H1 (cell line): ENCODE data around the gene ATP5ME. TPM values are rescaled to one million over a fixed set of nuclear protein-coding genes. Genes with fewer than 3 reads are reported as not detected.
A peak's percentile ranks its signal among the peaks of the same experiment; 100 is the strongest.

ENCODE experiments used
- CTCF ChIA-PET: fragments of 300-600 bp; sonication (Branson Sonifier 250); formaldehyde crosslinking; loops from one replicate; lab custom pipeline; 2021; ENCODE audit not compliant: partially characterized antibody; lab: Charles Lee
- POLR2A ChIA-PET: fragments of 300-600 bp; sonication (Branson Sonifier 250); formaldehyde crosslinking; loops from one replicate; lab custom pipeline; 2021; ENCODE audit warnings: inconsistent platforms; ENCODE audit not compliant: partially characterized antibody; lab: Charles Lee
- DNase-seq, 2 experiments: peaks; one replicate each; pipeline versions ENCODE4 v3.0.0 to v3.0.0-alpha.2; 2010 to 2022; ENCODE audit warnings: low spot score in 2 of 2, low read depth in 1 of 2, mixed read lengths in 1 of 2
- FAIRE-seq: peaks from 2 replicates; lab custom pipeline; 2011; peaks lifted over from hg19 to GRCh38; lab: Jason Lieb, UNC
- H2AFZ ChIP-seq: 2 replicates; pipeline ENCODE4 v1.8.1; 2012; ENCODE audit warnings: low read length, inconsistent platforms
- H2AK5ac ChIP-seq: 2 replicates; pipeline ENCODE4 v1.6.1; 2013; ENCODE audit warnings: low read depth, low read length
- H2BK120ac ChIP-seq: replicated peaks from 2 replicates; pipeline ENCODE3; 2013; ENCODE audit warnings: low read depth, low read length, inconsistent platforms
- H2BK12ac ChIP-seq: 2 replicates; pipeline ENCODE4 v1.6.1; 2013; ENCODE audit warnings: low read depth, low read length
- H2BK15ac ChIP-seq: 2 replicates; pipeline ENCODE4 v1.6.1; 2013; ENCODE audit warnings: low read length
- H2BK20ac ChIP-seq: 2 replicates; pipeline ENCODE4 v1.6.1; 2013; ENCODE audit warnings: low read length
- H2BK5ac ChIP-seq: 2 replicates; pipeline ENCODE4 v1.6.1; 2013; ENCODE audit warnings: low read depth, low read length
- H3K14ac ChIP-seq: 2 replicates; pipeline ENCODE4 v1.6.1; 2013; ENCODE audit warnings: inconsistent platforms; ENCODE audit not compliant: insufficient read length
- H3K18ac ChIP-seq: 2 replicates; pipeline ENCODE4 v1.6.1; 2013; ENCODE audit warnings: low read length; ENCODE audit errors: extremely low read depth
- H3K23ac ChIP-seq: 2 replicates; pipeline ENCODE4 v1.6.1; 2013; ENCODE audit warnings: inconsistent platforms; ENCODE audit not compliant: insufficient read length
- H3K23me2 ChIP-seq: 2 replicates; pipeline ENCODE4 v1.6.1; 2013; ENCODE audit warnings: low read depth, low read length
- H3K27ac ChIP-seq: 2 replicates; pipeline ENCODE4 v1.6.1; 2011; ENCODE audit warnings: low read depth, low read length, inconsistent platforms
- H3K27me3 ChIP-seq, 4 experiments: replicated peaks in 1 of 4; 1 replicate in 1 of 4; 2 replicates in 3 of 4; pipeline versions ENCODE4 v1.6.1 to v1.8.1; 2011 to 2013; ENCODE audit warnings: low read length in 3 of 4, mild to moderate bottlenecking in 3 of 4, inconsistent platforms in 2 of 4, mixed read lengths in 2 of 4, moderate library complexity in 1 of 4; ENCODE audit not compliant: control insufficient read depth in 3 of 4, insufficient read depth in 3 of 4; ENCODE audit errors: extremely low read depth in 1 of 4
- H3K36me3 ChIP-seq, 4 experiments: 2 replicates each; pipeline versions ENCODE4 v1.6.1 to v1.8.1; 2011 to 2013; ENCODE audit warnings: mild to moderate bottlenecking in 4 of 4, low read length in 3 of 4, moderate library complexity in 2 of 4, control low read depth in 1 of 4, inconsistent platforms in 1 of 4; ENCODE audit not compliant: insufficient read depth in 4 of 4, control insufficient read depth in 2 of 4
- H3K4ac ChIP-seq: replicated peaks from 2 replicates; pipeline ENCODE3; 2013; ENCODE audit warnings: low read length, low read depth, mixed read lengths, inconsistent platforms; ENCODE audit not compliant: insufficient read length
- H3K4me1 ChIP-seq, 4 experiments: replicated peaks in 1 of 4; 1 replicate in 1 of 4; 2 replicates in 3 of 4; pipeline versions ENCODE4 v1.6.1 to v1.8.1; 2011 to 2013; ENCODE audit warnings: low read length in 3 of 4, inconsistent platforms in 2 of 4, mixed read lengths in 1 of 4; ENCODE audit not compliant: insufficient read depth in 4 of 4, control insufficient read depth in 3 of 4
- H3K4me2 ChIP-seq, 2 experiments: 2 replicates each; pipeline versions ENCODE4 v1.6.1 to v1.8.1; 2011 to 2013; ENCODE audit warnings: low read depth in 2 of 2, low read length in 2 of 2, control low read depth in 1 of 2, inconsistent platforms in 1 of 2, mild to moderate bottlenecking in 1 of 2; ENCODE audit not compliant: insufficient read depth in 1 of 2
- H3K4me3 ChIP-seq, 4 experiments: fragments of 200-600, 300-600 bp in 1 of 4; sonication (generic), shearing (Covaris generic), sonication (Bioruptor Twin) in 1 of 4; 2 replicates each; pipeline versions ENCODE4 v1.5.1 to v1.8.1; 2011 to 2016; ENCODE audit warnings: low read length in 4 of 4, low read depth in 3 of 4, control low read depth in 2 of 4, inconsistent platforms in 2 of 4, mild to moderate bottlenecking in 2 of 4, mixed read lengths in 1 of 4, moderate library complexity in 1 of 4; ENCODE audit not compliant: insufficient read depth in 2 of 4; ENCODE audit errors: extremely low read depth in 1 of 4
- H3K56ac ChIP-seq: replicated peaks from 2 replicates; pipeline ENCODE3; 2013; ENCODE audit warnings: low read depth, mild to moderate bottlenecking, mixed read lengths, low read length, inconsistent platforms; ENCODE audit not compliant: insufficient read length
- H3K79me1 ChIP-seq: 2 replicates; pipeline ENCODE4 v1.6.1; 2013; ENCODE audit warnings: low read depth, low read length, control low read depth
- H3K79me2 ChIP-seq, 2 experiments: 2 replicates each; pipeline versions ENCODE4 v1.6.1 to v1.8.1; 2012 to 2013; ENCODE audit warnings: low read length in 2 of 2, mild to moderate bottlenecking in 2 of 2, inconsistent platforms in 1 of 2; ENCODE audit not compliant: insufficient read depth in 2 of 2, control insufficient read depth in 1 of 2
- H3K9ac ChIP-seq, 4 experiments: replicated peaks in 1 of 4; 1 replicate in 1 of 4; 2 replicates in 3 of 4; pipeline versions ENCODE4 v1.6.1 to v1.8.1; 2011 to 2013; ENCODE audit warnings: low read depth in 3 of 4, low read length in 3 of 4, control low read depth in 2 of 4, mild to moderate bottlenecking in 2 of 4, moderate library complexity in 2 of 4, inconsistent platforms in 1 of 4; ENCODE audit errors: extremely low read depth in 1 of 4
- H3K9me3 ChIP-seq, 2 experiments: 2 replicates each; pipeline versions ENCODE4 v1.6.1 to v1.8.1; 2012 to 2013; ENCODE audit warnings: mild to moderate bottlenecking in 2 of 2, moderate library complexity in 2 of 2, control low read depth in 1 of 2, inconsistent platforms in 1 of 2, low read depth in 1 of 2, low read length in 1 of 2, mixed read lengths in 1 of 2; ENCODE audit not compliant: insufficient read depth in 2 of 2
- H4K20me1 ChIP-seq, 2 experiments: replicated peaks in 1 of 2; 2 replicates each; pipeline versions ENCODE3 to v1.8.1; 2011 to 2013; ENCODE audit warnings: inconsistent platforms in 2 of 2, low read length in 2 of 2, mild to moderate bottlenecking in 1 of 2; ENCODE audit not compliant: insufficient read depth in 2 of 2, control insufficient read depth in 1 of 2
- H4K5ac ChIP-seq: 2 replicates; pipeline ENCODE4 v1.6.1; 2013; ENCODE audit warnings: low read length, low read depth, mixed read lengths, inconsistent platforms; ENCODE audit not compliant: insufficient read length
- H4K8ac ChIP-seq: 2 replicates; pipeline ENCODE4 v1.8.0; 2013; ENCODE audit warnings: mild to moderate bottlenecking, moderate library complexity, low read length, inconsistent platforms; ENCODE audit not compliant: insufficient read depth; ENCODE audit errors: extremely low read depth
- H4K91ac ChIP-seq: replicated peaks from 2 replicates; pipeline ENCODE3; 2013; ENCODE audit warnings: low read length, mixed read lengths, inconsistent platforms; ENCODE audit not compliant: insufficient read length
- ASH2L ChIP-seq: fragments of 200-600, 300-600 bp; sonication (generic); IDR thresholded peaks from one replicate; pipeline ENCODE4 v1.7.1; 2017; ENCODE audit warnings: low read length
- BACH1 ChIP-seq: IDR thresholded peaks from 2 replicates; pipeline ENCODE4 v1.6.1; 2012; ENCODE audit warnings: low read length, improper control_type of control experiment
- GABPA ChIP-seq: IDR thresholded peaks from 2 replicates; pipeline ENCODE4 v1.6.1; 2011; ENCODE audit warnings: mild to moderate bottlenecking, low read length, moderate library complexity, borderline replicate concordance; ENCODE audit not compliant: insufficient read depth
- MAFK ChIP-seq: IDR thresholded peaks from 2 replicates; pipeline ENCODE4 v1.6.1; 2012; ENCODE audit warnings: low read depth, mild to moderate bottlenecking, improper control_type of control experiment, low read length
- SAP30 ChIP-seq: fragments of 300-600 bp; sonication (generic); IDR thresholded peaks from 2 replicates; pipeline ENCODE4 v1.7.1; 2012; ENCODE audit warnings: low read length, moderate library complexity, mild to moderate bottlenecking, inconsistent platforms; ENCODE audit not compliant: insufficient read depth, insufficient replicate concordance
- WGBS, 2 experiments: shearing (Covaris generic) in 1 of 2; methylation state at CpG; one replicate each; pipeline versions ENCODE4 v1.1.6 to v1.1.7; 2013 to 2015; ENCODE audit warnings: low lambda C conversion rate in 2 of 2, mixed read lengths in 2 of 2, inconsistent platforms in 1 of 2, low coverage in 1 of 2, missing lambda C conversion rate in 1 of 2; ENCODE audit not compliant: insufficient replicate concordance in 2 of 2, insufficient coverage in 1 of 2, insufficient read length in 1 of 2; ENCODE audit errors: extremely low coverage in 1 of 2, missing lambda C conversion rate in 1 of 2; 5-methylcytosine and 5-hydroxymethylcytosine counted together
- polyA plus RNA-seq, 7 experiments: library from polyadenylated mRNA; depleted of rRNA in 3 of 7; stranded (reverse) in 5 of 7; unstranded in 2 of 7; fragments of >200 nt in 5 of 7; fragments of 200-250 nt in 2 of 7; gene quantifications; 1 replicate in 5 of 7; 2 replicates in 1 of 7; 4 replicates in 1 of 7; pipeline versions ENCODE4 v1.2.1 to v1.2.3, GENCODE V29; 2011 to 2013; ENCODE audit warnings: missing spikeins in 2 of 7, mixed read lengths in 2 of 7
- total RNA-seq: library from RNA; stranded (reverse); fragmentation: NEBNext Ultra II Directional; extraction: Animal tissue kit (Norgen Biotek cat#: 25700); gene quantifications from 2 replicates; pipeline ENCODE4 v1.2.1, GENCODE V29; 2021

ATP5ME gene
- total and polyA plus RNA-seq, 2 of the 8 experiments (the other 6 are each of a cell fraction or from before 2014, with no cell fraction given) = 375 to 450 TPM

GRCh38 chr4:632926-633325 is 41.1 kb downstream of the ATP5ME start:
- Histone ChIP-seq H3K18ac (no peak overlapping the region), H3K23me2 (no peaks in the 10 kb centered on the region), H4K91ac (no peak overlapping the region), H3K9me3 (peaks cover 10 to 11% of the 10 kb centered on the region in 2 experiments; a peak in 3 of 4 replicates), H2BK15ac (no peak overlapping the region), H2BK120ac (no peak overlapping the region), H2BK12ac (no peak overlapping the region), H3K4me1 (no peaks in the 10 kb centered on the region), H3K4me3 (no peak overlapping the region), H3K14ac (no peak overlapping the region), H3K79me2 (no peaks in the 10 kb centered on the region), H3K79me1 (no peaks in the 10 kb centered on the region), H4K5ac (no peak overlapping the region), H3K9ac (no peak overlapping the region), H2AK5ac (peak overlapping the region; percentile 31; the same call in 1 of the 2 replicates), H3K36me3 (no peaks in the 10 kb centered on the region), H2BK20ac (no peak overlapping the region), H3K4me2 (no peak overlapping the region), H2AFZ (no peak overlapping the region), H4K20me1 (peaks cover 0 to 2% of the 10 kb centered on the region in 2 experiments), H4K8ac (no peak overlapping the region), H3K23ac (no peak overlapping the region), H3K27ac (no peak overlapping the region), H3K56ac (no peak overlapping the region), H3K27me3 (no peaks in the 10 kb centered on the region; a peak in 1 of 7 replicates), H2BK5ac (no peak overlapping the region), H3K4ac (no peak overlapping the region)
- WGBS, 2 experiments = 92% methylated on average over 6 of the region's 6 CpGs; no CpG with 5 or more reads in 1 of the 2 experiments
- no peak for TF ChIP-seq BACH1
- no peak for TF ChIP-seq ASH2L
- no peak for TF ChIP-seq SAP30
- no peak for TF ChIP-seq MAFK
- TF ChIP-seq GABPA = no peak
- ChIA-PET CTCF (no interaction called here), POLR2A (no interaction called here)
- DNase-seq = no peak
- no peak for FAIRE-seq
